Endothelial cell of umbilical vein (primary cell): ENCODE results near the gene UBE2F. TPM values are rescaled to one million over a fixed set of nuclear protein-coding genes. Genes with fewer than 3 reads are reported as not detected.

Source experiments
- BruUV-seq: library from RNA; stranded (reverse); fragments of 400-500 nt; replicated peaks from 2 replicates; lab custom pipeline; 2021; lab: Mats Ljungman, UMichigan
- CTCF ChIA-PET: fragments of 300-600, 350-600 bp; sonication (Branson Sonifier 250); formaldehyde crosslinking; loops from one replicate; lab custom pipeline; 2021; ENCODE audit warnings: antibody characterized with exemption, inconsistent platforms; lab: Charles Lee
- POLR2A ChIA-PET: fragments of 300-600, 350-600 bp; sonication (Branson Sonifier 250); formaldehyde crosslinking; loops from one replicate; lab custom pipeline; 2021; ENCODE audit warnings: antibody characterized with exemption, inconsistent platforms; lab: Charles Lee
- DNase-seq: peaks from one replicate; pipeline ENCODE4 v3.0.0-alpha.2; 2011; ENCODE audit warnings: low read depth, low spot score
- FAIRE-seq: peaks from 2 replicates; lab custom pipeline; 2011; peaks lifted over from hg19 to GRCh38; lab: Jason Lieb, UNC
- H2AFZ ChIP-seq: 2 replicates; pipeline ENCODE4 v1.6.0; 2012; ENCODE audit warnings: low read depth, low read length, control low read depth, inconsistent platforms
- H3K27ac ChIP-seq: 2 replicates; pipeline ENCODE4 v1.5.1; 2011; ENCODE audit warnings: low read depth, mild to moderate bottlenecking, control low read depth, low read length, moderate library complexity; ENCODE audit not compliant: insufficient read depth
- H3K27me3 ChIP-seq, 2 experiments: 2 replicates each; pipeline versions ENCODE4 v1.6.0 to v1.6.1; 2011; ENCODE audit warnings: low read length in 2 of 2, mixed read lengths in 1 of 2; ENCODE audit not compliant: control insufficient read depth in 2 of 2, insufficient read depth in 2 of 2
- H3K36me3 ChIP-seq, 2 experiments: 2 replicates in 1 of 2; 3 replicates in 1 of 2; pipeline ENCODE4 v1.5.1; 2011; ENCODE audit warnings: low read length in 2 of 2, mild to moderate bottlenecking in 1 of 2, moderate library complexity in 1 of 2; ENCODE audit not compliant: control insufficient read depth in 2 of 2, insufficient read depth in 2 of 2; ENCODE audit errors: extremely low read depth in 1 of 2
- H3K4me1 ChIP-seq: 3 replicates; pipeline ENCODE4 v1.5.1; 2011; ENCODE audit warnings: mild to moderate bottlenecking, low read length; ENCODE audit not compliant: control insufficient read depth, insufficient read depth; ENCODE audit errors: extremely low read depth
- H3K4me2 ChIP-seq: 2 replicates; pipeline ENCODE4 v1.6.1; 2011; ENCODE audit warnings: low read length, control low read depth, mixed read lengths; ENCODE audit not compliant: insufficient read depth
- H3K4me3 ChIP-seq, 3 experiments: fragments of 200-600 bp in 1 of 3; sonication (generic), shearing (Covaris generic) in 1 of 3; replicated peaks in 1 of 3; 2 replicates each; pipeline ENCODE4 v1.5.1; 2011 to 2016; ENCODE audit warnings: control low read depth in 3 of 3, low read length in 3 of 3, mild to moderate bottlenecking in 2 of 3, inconsistent platforms in 1 of 3, low read depth in 1 of 3, moderate library complexity in 1 of 3; ENCODE audit not compliant: insufficient read depth in 1 of 3
- H3K79me2 ChIP-seq: 2 replicates; pipeline ENCODE4 v1.6.0; 2012; ENCODE audit warnings: low read length, inconsistent platforms; ENCODE audit not compliant: control insufficient read depth, insufficient read depth
- H3K9ac ChIP-seq: replicated peaks from 2 replicates; pipeline ENCODE3; 2011; ENCODE audit warnings: low read length, control low read depth; ENCODE audit not compliant: insufficient read depth; ENCODE audit errors: extremely low read depth
- H3K9me1 ChIP-seq: replicated peaks from 3 replicates; pipeline ENCODE4 v1.6.0; 2011; ENCODE audit warnings: mild to moderate bottlenecking, low read length; ENCODE audit not compliant: control insufficient read depth, insufficient read depth; ENCODE audit errors: extremely low read depth
- H3K9me3 ChIP-seq: replicated peaks from 2 replicates; pipeline ENCODE4 v1.5.1; 2012; ENCODE audit warnings: low read length, inconsistent platforms; ENCODE audit not compliant: control insufficient read depth, insufficient read depth
- H4K20me1 ChIP-seq: replicated peaks from 2 replicates; pipeline ENCODE3; 2011; ENCODE audit warnings: mild to moderate bottlenecking, low read length; ENCODE audit not compliant: control insufficient read depth, insufficient read depth; ENCODE audit errors: extremely low read depth
- CTCF ChIP-seq, 2 donors: IDR thresholded peaks; 1 replicate in 1 of 2; 2 replicates in 1 of 2; pipeline ENCODE4 v1.5.1; 2011; ENCODE audit warnings: low read length in 2 of 2, mild to moderate bottlenecking in 2 of 2, moderate library complexity in 2 of 2, control low read depth in 1 of 2, inconsistent platforms in 1 of 2, low read depth in 1 of 2; ENCODE audit not compliant: insufficient read depth in 1 of 2; ENCODE audit errors: extremely low read depth in 1 of 2
- EZH2 ChIP-seq: IDR thresholded peaks from 2 replicates; pipeline ENCODE4 v1.6.1; 2012; ENCODE audit warnings: borderline replicate concordance, low read depth, mild to moderate bottlenecking, moderate library complexity, low read length, inconsistent platforms; ENCODE audit not compliant: severe bottlenecking
- FOS ChIP-seq: IDR thresholded peaks from 2 replicates; pipeline ENCODE4 v1.6.1; 2011; ENCODE audit warnings: mild to moderate bottlenecking, low read length, moderate library complexity, borderline replicate concordance; ENCODE audit not compliant: insufficient read depth
- GATA2 ChIP-seq: IDR thresholded peaks from 2 replicates; pipeline ENCODE4 v1.7.0; 2011; ENCODE audit warnings: low read depth, mild to moderate bottlenecking, moderate library complexity, mixed read lengths, low read length; ENCODE audit not compliant: insufficient read length, insufficient read depth
- MYC ChIP-seq: IDR thresholded peaks from one replicate; pipeline ENCODE4 v1.6.1; 2011; ENCODE audit warnings: mild to moderate bottlenecking, low read depth, low read length
- POLR2A ChIP-seq: IDR thresholded peaks from 2 replicates; pipeline ENCODE4 v1.6.1; 2012; ENCODE audit warnings: low read depth, mild to moderate bottlenecking, control low read depth, low read length
- dilution Hi-C: fragments of 300-500 bp; cut with MboI; formaldehyde crosslinking; loops from one replicate; pipeline ENCODE4 v1.15.0; 2019; ENCODE audit warnings: low sequenced_read_pairs; ENCODE audit not compliant: extremely low pct_ligation_motif_present
- intact Hi-C: fragments of 100-400 bp; cut with micrococcal nuclease; formaldehyde crosslinking; loops from one replicate; pipeline ENCODE4 v1.10.0; 2022
- polyA plus RNA-seq, 4 experiments: library from polyadenylated mRNA; depleted of rRNA in 3 of 4; stranded (reverse) in 3 of 4; unstranded in 1 of 4; fragments of >200 nt; gene quantifications; 2 replicates each; pipeline versions ENCODE4 v1.2.1 to v1.2.3, GENCODE V29; 2011 to 2012; ENCODE audit warnings: missing spikeins in 1 of 4
- total RNA-seq: library from RNA; stranded (reverse); gene quantifications from 2 replicates; pipeline ENCODE4 v1.2.3, GENCODE V29; 2021

UBE2F gene
- total and polyA plus RNA-seq, 2 donors (not counting 3 experiments of a cell fraction or from before 2014, with no cell fraction given): 42.3 to 45.6 TPM

GRCh38 chr2:237961637-237962036 is 5.2 kb upstream of the UBE2F start:
- DNase-seq: no peak
- Histone ChIP-seq H3K27me3 (peaks cover 3 to 9% of the 10 kb centered on the region in 2 experiments), H4K20me1 (no peaks in the 10 kb centered on the region), H3K4me3 (no peak overlapping the region), H3K9me1 (no peaks in the 10 kb centered on the region), H3K4me1 (peaks cover 3% of the 10 kb centered on the region), H3K4me2 (no peak overlapping the region), H3K79me2 (no peaks in the 10 kb centered on the region), H3K9ac (no peak overlapping the region), H3K36me3 (no peaks in the 10 kb centered on the region), H3K9me3 (no peaks in the 10 kb centered on the region), H3K27ac (no peak overlapping the region), H2AFZ (no peak overlapping the region)
- dilution Hi-C loops: no loop called here
- FAIRE-seq: no peak
- TF ChIP-seq GATA2 (no peak), POLR2A (no peak), FOS (no peak), CTCF (IDR thresholded peaks at IDR 0.05; ENCODE audit: extremely low read depth in 1 of 2, insufficient read depth in 1 of 2, low read depth in 1 of 2, low read length in 2 of 2) (no peak), MYC (no peak), EZH2 (no peak)
- ChIA-PET CTCF (no interaction called here), POLR2A (no interaction called here)
- no TSS peak for BruUV-seq
- intact Hi-C loops: loop anchor here (10.0 kb wide), 1 partner anchor 283 kb away; the partner anchor contains the start of gene HES6
